ENCODE results near the gene SIDT2.

Gene SIDT2

DNA sequence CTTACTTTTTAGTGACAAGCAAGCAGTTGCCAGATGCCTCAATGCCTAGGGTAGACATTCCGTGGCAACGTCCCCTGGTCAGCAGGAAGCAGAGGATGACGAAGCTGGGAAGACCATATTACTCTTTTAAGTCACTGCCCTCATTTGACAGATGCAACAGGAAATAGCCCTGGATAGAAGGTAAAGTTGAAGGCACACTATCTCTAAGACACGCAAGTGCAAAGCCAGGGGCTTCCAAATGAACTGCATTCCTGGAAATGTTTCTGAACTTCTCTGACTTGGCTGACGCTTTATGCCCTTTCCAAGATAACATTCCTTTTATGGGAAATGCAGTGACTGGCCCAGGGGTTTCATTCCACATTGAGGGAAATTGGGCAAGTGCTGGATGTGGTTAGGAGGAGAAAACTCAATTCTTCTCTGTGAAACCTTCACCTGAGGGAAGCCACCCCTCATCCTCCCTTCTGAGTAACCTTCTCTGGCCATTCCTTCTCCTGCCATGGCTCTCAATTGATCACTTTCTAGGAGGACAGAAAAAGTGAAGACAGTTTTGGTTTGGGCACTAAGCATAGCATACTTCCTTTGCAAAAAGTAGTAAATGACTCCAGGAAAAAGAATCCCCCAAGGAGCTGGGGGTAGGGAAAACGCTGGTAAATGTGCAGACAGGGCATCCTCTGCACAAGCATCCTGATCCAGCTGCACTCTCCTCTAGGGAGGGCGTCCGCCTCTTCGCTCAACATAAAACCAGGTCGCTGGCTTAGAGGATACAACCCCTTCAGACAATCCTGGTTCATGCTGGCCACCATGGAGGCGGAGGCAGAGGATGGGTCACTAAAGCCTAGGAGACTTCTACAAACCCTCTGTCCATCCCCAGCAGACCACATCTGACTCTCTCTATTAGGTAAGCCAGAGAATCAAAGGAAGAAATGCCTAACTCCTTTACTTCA lies 38.9 kb downstream of the SIDT2 start:
- TF ChIP-seq, protein P1, sequence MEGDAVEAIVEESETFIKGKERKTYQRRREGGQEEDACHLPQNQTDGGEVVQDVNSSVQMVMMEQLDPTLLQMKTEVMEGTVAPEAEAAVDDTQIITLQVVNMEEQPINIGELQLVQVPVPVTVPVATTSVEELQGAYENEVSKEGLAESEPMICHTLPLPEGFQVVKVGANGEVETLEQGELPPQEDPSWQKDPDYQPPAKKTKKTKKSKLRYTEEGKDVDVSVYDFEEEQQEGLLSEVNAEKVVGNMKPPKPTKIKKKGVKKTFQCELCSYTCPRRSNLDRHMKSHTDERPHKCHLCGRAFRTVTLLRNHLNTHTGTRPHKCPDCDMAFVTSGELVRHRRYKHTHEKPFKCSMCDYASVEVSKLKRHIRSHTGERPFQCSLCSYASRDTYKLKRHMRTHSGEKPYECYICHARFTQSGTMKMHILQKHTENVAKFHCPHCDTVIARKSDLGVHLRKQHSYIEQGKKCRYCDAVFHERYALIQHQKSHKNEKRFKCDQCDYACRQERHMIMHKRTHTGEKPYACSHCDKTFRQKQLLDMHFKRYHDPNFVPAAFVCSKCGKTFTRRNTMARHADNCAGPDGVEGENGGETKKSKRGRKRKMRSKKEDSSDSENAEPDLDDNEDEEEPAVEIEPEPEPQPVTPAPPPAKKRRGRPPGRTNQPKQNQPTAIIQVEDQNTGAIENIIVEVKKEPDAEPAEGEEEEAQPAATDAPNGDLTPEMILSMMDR (IDR thresholded peaks at IDR 0.05; ENCODE audit: control extremely low read depth, extremely low read depth, low read depth, missing control alignments): no peak
- no peak for DNase-seq (ENCODE audit: extremely low spot score)
- POLR2A ChIA-PET: no interaction called here
- CTCF ChIA-PET: interaction anchor here (3.4 kb wide), 1 partner anchor 9 kb away, joined by 22 read pairs; no protein-coding TSS in a partner anchor

DNA sequence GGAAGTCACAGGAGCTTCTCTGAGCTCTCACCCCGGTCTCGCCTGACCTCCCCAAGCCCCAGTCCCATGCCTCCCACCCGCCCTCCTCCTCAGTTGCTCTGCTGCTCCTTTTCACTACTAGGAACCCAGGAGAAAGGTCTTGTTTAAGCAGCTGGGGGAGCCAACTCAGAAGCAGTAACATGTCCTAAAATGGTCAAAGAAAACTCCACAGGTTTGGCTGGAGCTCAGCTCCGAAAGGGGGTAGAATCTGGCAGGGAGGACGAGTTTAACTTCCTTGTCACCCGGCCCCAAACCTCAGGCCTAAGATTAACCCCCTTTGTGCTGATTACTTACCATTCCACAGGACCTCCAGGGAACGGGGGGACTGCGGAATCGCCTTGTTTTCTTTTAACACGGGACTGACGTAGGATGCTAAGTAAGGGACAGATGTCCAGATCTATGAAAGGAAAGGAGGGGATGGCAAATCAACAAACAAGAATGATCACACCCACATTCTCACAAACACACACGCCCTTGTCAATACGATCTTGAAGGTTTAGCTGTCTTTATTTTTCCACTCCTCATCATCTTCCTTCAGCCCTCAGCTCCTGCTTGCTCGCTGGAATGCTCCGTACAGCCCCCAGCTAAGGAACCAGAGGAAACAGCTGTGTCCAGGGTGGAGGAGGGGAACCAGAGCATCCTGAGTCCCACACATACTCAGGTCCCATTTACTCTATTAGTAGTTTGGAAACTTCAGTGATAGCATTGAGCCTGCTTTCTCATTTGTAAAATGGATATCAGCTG lies 39.8 kb downstream of the SIDT2 start:
- TF ChIP-seq, protein P1 (IDR thresholded peaks at IDR 0.05; ENCODE audit: control extremely low read depth, extremely low read depth, low read depth, missing control alignments): no peak
- CTCF ChIA-PET: interaction anchor here (0.7 to 3.4 kb wide), 2 partner anchors 8 to 35 kb away, joined by 3 to 22 read pairs; no protein-coding TSS in a partner anchor
- POLR2A ChIA-PET: interaction anchor here (0.5 to 1.0 kb wide), 3 partner anchors 8 to 145 kb away, joined by 3 to 5 read pairs (median 4); no protein-coding TSS in a partner anchor
- DNase-seq (ENCODE audit: extremely low spot score): no peak

DNA sequence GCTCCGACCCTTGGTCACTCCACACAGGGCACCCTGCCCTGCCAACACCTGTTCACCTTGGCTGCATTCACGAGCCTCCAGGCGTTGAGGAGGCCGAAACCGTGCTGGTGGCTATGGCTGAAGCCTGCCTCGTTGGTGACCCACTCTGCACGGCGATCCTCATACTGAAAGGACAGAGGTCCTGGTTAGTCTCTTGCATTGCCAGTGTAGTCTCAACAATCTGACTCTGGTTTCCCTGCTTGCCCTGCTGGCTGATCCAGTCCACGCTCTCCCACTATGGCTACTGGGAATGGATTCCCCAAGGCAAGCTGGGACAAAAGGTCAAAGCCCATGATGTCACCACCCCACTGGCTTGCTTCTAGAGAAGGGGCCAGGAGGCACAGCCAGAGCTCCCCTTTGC lies 40.5 kb downstream of the SIDT2 start:
- CTCF ChIA-PET: interaction anchor here (0.7 to 3.4 kb wide), 4 partner anchors 7 to 428 kb away, joined by 3 to 22 read pairs (median 4); partner anchors contain the start of gene APOA5

DNA sequence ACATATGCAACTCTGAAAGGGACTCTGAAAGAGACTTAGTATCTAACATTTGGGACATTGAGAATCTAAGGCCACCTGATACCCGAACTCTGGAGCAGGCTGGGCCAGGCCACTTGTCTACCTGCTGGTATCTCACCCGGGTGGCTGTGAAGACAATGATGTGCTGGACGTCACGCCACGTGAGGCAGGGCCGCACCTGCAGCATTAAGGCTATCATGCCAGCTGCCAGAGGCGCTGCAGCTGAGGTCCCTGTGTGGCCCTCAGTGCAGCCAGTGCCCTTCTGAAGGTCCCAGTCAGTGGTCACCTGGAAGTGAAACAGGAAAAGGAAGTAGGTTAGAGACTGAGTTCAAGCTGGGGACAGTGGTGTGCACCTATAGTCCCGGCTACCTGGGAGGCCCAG lies 40.9 kb downstream of the SIDT2 start:
- DNase-seq (ENCODE audit: extremely low spot score): no peak
- CTCF ChIA-PET: interaction anchor here (0.7 to 3.4 kb wide), 6 partner anchors 8 to 487 kb away, joined by 3 to 23 read pairs (median 4); partner anchors contain the start of gene APOA5
- POLR2A ChIA-PET: no interaction called here
- TF ChIP-seq, protein P1 (IDR thresholded peaks at IDR 0.05; ENCODE audit: control extremely low read depth, extremely low read depth, low read depth, missing control alignments): no peak

More for the DNA sequence above, 40.5 kb downstream of the SIDT2 start:
- POLR2A ChIA-PET: interaction anchor here (0.6 to 1.0 kb wide), 2 partner anchors 8 to 10 kb away, joined by 3 to 4 read pairs; no protein-coding TSS in a partner anchor
- DNase-seq (ENCODE audit: extremely low spot score): no peak
- TF ChIP-seq, protein P1 (IDR thresholded peaks at IDR 0.05; ENCODE audit: control extremely low read depth, extremely low read depth, low read depth, missing control alignments): no peak

DNA sequence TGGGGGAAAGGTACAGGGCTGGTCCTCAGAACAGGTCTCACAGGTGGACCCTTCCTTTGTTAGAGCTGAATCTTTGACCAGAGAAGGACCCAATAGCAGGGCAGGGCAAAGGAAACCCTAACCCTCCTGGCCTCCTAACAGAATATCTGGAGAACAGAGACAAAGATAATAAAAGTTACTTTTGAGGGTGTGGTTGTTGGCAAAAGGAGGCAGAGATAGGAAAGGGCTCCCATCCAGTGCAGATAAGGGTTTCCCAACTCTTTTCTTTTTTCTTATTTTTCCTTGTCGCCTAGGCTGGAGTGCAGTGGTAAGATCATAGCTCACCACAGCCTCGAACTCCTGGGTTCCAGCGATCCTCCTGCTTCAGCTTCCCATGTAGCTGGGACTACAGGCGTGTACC lies 41.5 kb downstream of the SIDT2 start:
- TF ChIP-seq, protein P1 (IDR thresholded peaks at IDR 0.05; ENCODE audit: control extremely low read depth, extremely low read depth, low read depth, missing control alignments): no peak
- CTCF ChIA-PET: interaction anchor here (1.2 to 3.4 kb wide), 5 partner anchors 8 to 488 kb away, joined by 3 to 23 read pairs (median 4); partner anchors contain the start of gene APOA5
- no peak for DNase-seq (ENCODE audit: extremely low spot score)
- POLR2A ChIA-PET: no interaction called here

DNA sequence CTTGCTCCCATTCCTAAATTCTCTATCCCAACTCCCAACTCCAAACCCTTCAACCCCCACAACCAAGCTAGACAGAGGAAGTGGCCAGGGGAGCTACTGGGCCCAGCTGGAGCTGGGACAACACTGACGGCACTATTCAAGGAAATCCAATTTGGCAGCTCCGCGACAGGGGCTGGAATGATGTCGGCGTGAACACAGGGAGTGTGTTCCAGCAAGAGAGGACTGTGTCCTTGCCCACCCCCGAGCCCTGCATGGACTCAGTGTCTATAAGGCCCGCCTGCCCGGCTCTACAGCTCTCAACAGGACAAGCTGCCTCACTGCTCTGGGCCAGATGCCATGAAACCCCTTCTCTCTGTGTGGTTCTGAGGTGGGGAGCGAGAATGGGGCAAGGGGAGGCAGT lies 42.0 kb downstream of the SIDT2 start:
- no peak for DNase-seq (ENCODE audit: extremely low spot score)
- ChIA-PET CTCF (interaction anchor here (1.4 to 3.4 kb wide), 4 partner anchors 9 to 488 kb away, joined by 3 to 23 read pairs (median 12); partner anchors contain the start of genes PCSK7 and RNF214), POLR2A (no interaction called here)
- TF ChIP-seq, protein P1 (IDR thresholded peaks at IDR 0.05; ENCODE audit: control extremely low read depth, extremely low read depth, low read depth, missing control alignments): no peak
